Neutrophil (primary cell): ENCODE data around the gene LEF1.

Source experiments
- H3K27ac ChIP-seq: fragments of 200-600 bp; sonication (generic); 2 replicates; pipeline ENCODE4 v1.5.1; 2016; ENCODE audit warnings: mild to moderate bottlenecking, moderate library complexity
- H3K27me3 ChIP-seq: fragments of 200-600 bp; sonication (generic); 2 replicates; pipeline ENCODE4 v1.6.0; 2016; ENCODE audit warnings: mild to moderate bottlenecking
- H3K36me3 ChIP-seq: fragments of 200-600 bp; sonication (generic); 2 replicates; pipeline ENCODE4 v1.5.1; 2017
- H3K4me1 ChIP-seq, 2 experiments: fragments of 200-600 bp in 1 of 2; sonication (generic) in 1 of 2; 1 replicate in 1 of 2; 2 replicates in 1 of 2; pipeline versions ENCODE4 v1.5.1 to v1.6.1; 2013 to 2016; ENCODE audit warnings: low read depth in 1 of 2, low read length in 1 of 2, mild to moderate bottlenecking in 1 of 2, moderate library complexity in 1 of 2; ENCODE audit not compliant: control insufficient read depth in 1 of 2, insufficient read depth in 1 of 2
- H3K4me3 ChIP-seq, 2 experiments: fragments of 200-600 bp in 1 of 2; sonication (generic) in 1 of 2; 1 replicate in 1 of 2; 2 replicates in 1 of 2; pipeline ENCODE4 v1.5.1; 2013 to 2016; ENCODE audit warnings: low read depth in 1 of 2, low read length in 1 of 2, mild to moderate bottlenecking in 1 of 2, moderate library complexity in 1 of 2
- H3K9me3 ChIP-seq: fragments of 200-600 bp; sonication (generic); 2 replicates; pipeline ENCODE4 v1.5.1; 2016
- CTCF ChIP-seq: fragments of 200-600 bp; sonication (generic); IDR thresholded peaks from 2 replicates; pipeline ENCODE4 v1.5.1; 2016; ENCODE audit warnings: antibody characterized with exemption

Gene LEF1

GRCh38 chr4:108201774-108202173, 33.0 kb upstream of the LEF1 start:
- no peaks in the 10 kb centered on the region for H3K4me1 ChIP-seq
- H3K27ac ChIP-seq = no peak overlapping the region
- no peaks in the 10 kb centered on the region for H3K9me3 ChIP-seq
- H3K36me3 ChIP-seq = no peaks in the 10 kb centered on the region
- H3K4me3 ChIP-seq = no peak overlapping the region
- TF ChIP-seq CTCF = no peak
- no peaks in the 10 kb centered on the region for H3K27me3 ChIP-seq

GRCh38 chr4:108199881-108200280, 31.1 kb upstream of the LEF1 start:
- no peak for TF ChIP-seq CTCF
- no peaks in the 10 kb centered on the region for H3K36me3 ChIP-seq
- no peak overlapping the region for H3K27ac ChIP-seq
- H3K4me1 ChIP-seq = no peaks in the 10 kb centered on the region
- no peaks in the 10 kb centered on the region for H3K27me3 ChIP-seq
- H3K4me3 ChIP-seq = no peak overlapping the region
- no peaks in the 10 kb centered on the region for H3K9me3 ChIP-seq

DNA sequence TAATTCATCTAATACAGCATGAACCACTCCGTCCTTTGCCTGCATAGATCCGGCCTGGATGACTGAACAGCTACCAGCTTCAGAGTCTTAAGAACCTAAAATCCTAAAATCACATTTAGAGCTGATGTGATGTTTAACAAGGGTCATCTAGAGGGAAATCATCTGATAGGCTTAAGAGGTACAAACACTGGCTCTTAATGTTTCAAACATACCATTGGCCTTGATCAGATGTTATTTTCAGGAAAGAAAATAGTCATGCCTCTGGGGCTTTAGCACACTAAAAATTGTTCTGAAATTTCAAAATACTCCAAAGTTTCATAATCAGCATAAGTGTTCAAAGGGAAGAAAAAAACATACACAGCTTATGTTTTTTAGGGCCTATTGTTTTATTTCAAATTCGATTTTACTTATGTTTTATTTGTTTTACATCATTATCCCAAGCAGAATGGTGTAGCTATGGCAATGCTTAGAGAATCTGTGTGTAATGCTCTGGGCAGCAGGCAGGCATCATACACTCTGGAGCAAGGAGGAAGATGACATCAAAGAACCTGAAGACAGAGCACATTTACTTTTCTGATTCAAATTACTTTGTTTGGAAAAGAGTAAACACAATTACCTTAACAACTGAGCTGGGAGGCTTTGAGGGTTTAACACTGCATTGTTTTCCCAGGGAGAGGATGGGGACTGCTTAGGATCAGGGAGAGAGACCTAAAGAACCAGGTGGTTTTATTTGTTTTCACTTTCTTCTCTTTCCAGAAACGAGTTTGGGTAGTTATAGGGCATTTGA, 25.3 kb upstream of the LEF1 start:
- Histone ChIP-seq H3K27ac (no peak overlapping the region), H3K36me3 (no peaks in the 10 kb centered on the region), H3K4me1 (peaks cover 5 to 9% of the 10 kb centered on the region in 2 experiments), H3K27me3 (no peaks in the 10 kb centered on the region), H3K4me3 (no peak overlapping the region), H3K9me3 (no peaks in the 10 kb centered on the region)
- no peak for TF ChIP-seq CTCF

- TF ChIP-seq CTCF = no peak
- H3K27ac ChIP-seq = no peak overlapping the region
- H3K4me3 ChIP-seq = no peak overlapping the region
- H3K4me1 ChIP-seq = peaks cover 13 to 20% of the 10 kb centered on the region in 2 experiments
- H3K36me3 ChIP-seq = no peaks in the 10 kb centered on the region
- no peaks in the 10 kb centered on the region for H3K9me3 ChIP-seq
- no peaks in the 10 kb centered on the region for H3K27me3 ChIP-seq
Observed at GRCh38 chr4:108192935-108193334, 24.2 kb upstream of the LEF1 start.

GRCh38 chr4:108192056-108192455, 23.3 kb upstream of the LEF1 start:
- Histone ChIP-seq H3K27ac (no peak overlapping the region), H3K4me3 (no peak overlapping the region), H3K36me3 (no peaks in the 10 kb centered on the region), H3K27me3 (no peaks in the 10 kb centered on the region), H3K4me1 (peaks cover 13 to 20% of the 10 kb centered on the region in 2 experiments), H3K9me3 (no peaks in the 10 kb centered on the region)
- no peak for TF ChIP-seq CTCF
